Vagina (tissue), 2 donors: Measurements from ENCODE around the gene MYO1D.

Experiments used
- POLR2A ChIP-seq, 2 donors: fragments of 450-650 bp; IDR thresholded peaks; one replicate each; pipeline ENCODE4 v1.6.1; 2017; ENCODE audit warnings: antibody characterized with exemption in 2 of 2, mild to moderate bottlenecking in 2 of 2, moderate library complexity in 2 of 2
- POLR2AphosphoS5 ChIP-seq, 2 donors: sonication (generic); formaldehyde crosslinking; IDR thresholded peaks; one replicate each; pipeline ENCODE4 v1.9.0; 2017; ENCODE audit warnings: antibody characterized with exemption in 2 of 2, mild to moderate bottlenecking in 2 of 2, low read depth in 1 of 2; ENCODE audit not compliant: insufficient read depth in 1 of 2
- TF ChIP-seq, protein P1 (sequence below), 3 experiments: fragments of 450-650 bp in 2 of 3; fragments of 200-600 bp in 1 of 3; sonication (generic) in 1 of 3; IDR thresholded peaks; one replicate each; pipeline ENCODE4 v1.5.1; 2017 to 2019; ENCODE audit warnings: antibody characterized with exemption in 3 of 3, mild to moderate bottlenecking in 2 of 3, moderate library complexity in 2 of 3

DNA sequence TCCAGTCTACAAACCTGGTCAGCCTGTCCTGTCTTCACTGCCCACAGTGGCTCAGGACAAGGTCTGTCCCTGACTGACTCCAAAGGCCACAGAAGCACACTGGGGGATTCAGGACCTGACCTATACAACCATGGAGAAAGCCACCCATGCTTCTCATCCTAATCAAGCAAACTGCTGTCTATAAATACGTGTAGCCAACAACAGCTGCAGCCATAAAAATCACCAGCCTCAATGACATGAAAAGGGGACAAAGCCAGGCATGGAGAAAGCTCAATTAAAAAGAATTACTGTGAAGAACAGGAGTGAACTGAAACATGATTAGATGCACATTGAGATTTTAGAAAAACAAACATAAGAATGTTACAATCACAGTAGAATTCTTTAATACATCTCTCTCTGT is 220.0 kb downstream of the MYO1D start:
- TF ChIP-seq, protein P1, sequence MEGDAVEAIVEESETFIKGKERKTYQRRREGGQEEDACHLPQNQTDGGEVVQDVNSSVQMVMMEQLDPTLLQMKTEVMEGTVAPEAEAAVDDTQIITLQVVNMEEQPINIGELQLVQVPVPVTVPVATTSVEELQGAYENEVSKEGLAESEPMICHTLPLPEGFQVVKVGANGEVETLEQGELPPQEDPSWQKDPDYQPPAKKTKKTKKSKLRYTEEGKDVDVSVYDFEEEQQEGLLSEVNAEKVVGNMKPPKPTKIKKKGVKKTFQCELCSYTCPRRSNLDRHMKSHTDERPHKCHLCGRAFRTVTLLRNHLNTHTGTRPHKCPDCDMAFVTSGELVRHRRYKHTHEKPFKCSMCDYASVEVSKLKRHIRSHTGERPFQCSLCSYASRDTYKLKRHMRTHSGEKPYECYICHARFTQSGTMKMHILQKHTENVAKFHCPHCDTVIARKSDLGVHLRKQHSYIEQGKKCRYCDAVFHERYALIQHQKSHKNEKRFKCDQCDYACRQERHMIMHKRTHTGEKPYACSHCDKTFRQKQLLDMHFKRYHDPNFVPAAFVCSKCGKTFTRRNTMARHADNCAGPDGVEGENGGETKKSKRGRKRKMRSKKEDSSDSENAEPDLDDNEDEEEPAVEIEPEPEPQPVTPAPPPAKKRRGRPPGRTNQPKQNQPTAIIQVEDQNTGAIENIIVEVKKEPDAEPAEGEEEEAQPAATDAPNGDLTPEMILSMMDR (IDR thresholded peaks at IDR 0.05), result no peak
- TF ChIP-seq POLR2A (IDR thresholded peaks at IDR 0.05), result no peak
- TF ChIP-seq POLR2AphosphoS5 (IDR thresholded peaks at IDR 0.05; ENCODE audit: insufficient read depth in 1 of 2, low read depth in 1 of 2), result no peak
